Liver (tissue), 9 donors: ENCODE measurements around the gene RPS6KA2. TPM values are rescaled to one million over a fixed set of nuclear protein-coding genes. Genes with fewer than 3 reads are reported as not detected.

Experiments
- DNase-seq: peaks from one replicate; pipeline ENCODE4 v3.0.0-alpha.2; 2017; ENCODE audit warnings: low spot score
- H3K27ac ChIP-seq, 2 donors: one replicate each; pipeline ENCODE4 v1.7.0; 2013; ENCODE audit warnings: inconsistent platforms in 2 of 2, low read length in 2 of 2, control low read depth in 1 of 2, low read depth in 1 of 2, mild to moderate bottlenecking in 1 of 2
- H3K27me3 ChIP-seq, 4 donors: one replicate each; pipeline versions ENCODE4 v1.6.1 to v1.7.0; 2013; ENCODE audit warnings: low read length in 3 of 4, inconsistent platforms in 1 of 4, mild to moderate bottlenecking in 1 of 4, moderate library complexity in 1 of 4; ENCODE audit not compliant: control insufficient read depth in 4 of 4, insufficient read depth in 4 of 4
- H3K36me3 ChIP-seq, 4 donors: one replicate each; pipeline versions ENCODE4 v1.6.1 to v1.7.0; 2013; ENCODE audit warnings: low read length in 3 of 4, mild to moderate bottlenecking in 3 of 4, low read depth in 1 of 4, moderate library complexity in 1 of 4; ENCODE audit not compliant: control insufficient read depth in 4 of 4, insufficient read depth in 3 of 4
- H3K4me1 ChIP-seq, 4 donors: one replicate each; pipeline versions ENCODE4 v1.6.1 to v1.7.0; 2013; ENCODE audit warnings: low read length in 3 of 4, mild to moderate bottlenecking in 3 of 4, moderate library complexity in 1 of 4; ENCODE audit not compliant: control insufficient read depth in 4 of 4, insufficient read depth in 4 of 4
- H3K4me3 ChIP-seq, 3 donors: one replicate each; pipeline versions ENCODE4 v1.6.1 to v1.7.0; 2013; ENCODE audit warnings: low read length in 3 of 3, control low read depth in 1 of 3, low read depth in 1 of 3, mild to moderate bottlenecking in 1 of 3
- H3K9ac ChIP-seq, 2 donors: one replicate each; pipeline ENCODE4 v1.7.0; 2013; ENCODE audit warnings: low read length in 2 of 2, mild to moderate bottlenecking in 2 of 2, moderate library complexity in 2 of 2, control low read depth in 1 of 2, low read depth in 1 of 2
- H3K9me3 ChIP-seq, 4 donors: one replicate each; pipeline versions ENCODE4 v1.6.1 to v1.7.0; 2013; ENCODE audit warnings: low read length in 3 of 4; ENCODE audit not compliant: control insufficient read depth in 4 of 4
- ATF3 ChIP-seq: IDR thresholded peaks from 2 replicates; pipeline ENCODE4 v1.6.1; 2016; ENCODE audit warnings: antibody characterized with exemption
- CTCF ChIP-seq: fragments of 150-350 bp; IDR thresholded peaks from 2 replicates; pipeline ENCODE4 v1.5.1; 2017; ENCODE audit warnings: improper control_type of control experiment, low read depth, low read length; ENCODE audit not compliant: missing input control
- EGR1 ChIP-seq, 2 donors: IDR thresholded peaks; 2 replicates each; pipeline ENCODE4 v1.6.1; 2016 to 2018; ENCODE audit warnings: antibody characterized with exemption in 2 of 2, low read depth in 2 of 2
- FOXA1 ChIP-seq: IDR thresholded peaks from 2 replicates; pipeline ENCODE4 v1.6.1; 2016; ENCODE audit warnings: antibody characterized with exemption
- FOXA2 ChIP-seq: IDR thresholded peaks from 2 replicates; pipeline ENCODE4 v1.6.1; 2016; ENCODE audit warnings: antibody characterized with exemption
- GABPA ChIP-seq, 2 donors: IDR thresholded peaks in 1 of 2; conservative IDR thresholded peaks in 1 of 2; 2 replicates each; pipeline ENCODE4 v1.6.1; 2016; ENCODE audit warnings: antibody characterized with exemption in 2 of 2, mild to moderate bottlenecking in 1 of 2, moderate library complexity in 1 of 2
- HNF4A ChIP-seq, 2 donors: conservative IDR thresholded peaks; 2 replicates each; pipeline ENCODE4 v1.6.1; 2016; ENCODE audit warnings: antibody characterized with exemption in 2 of 2, mild to moderate bottlenecking in 2 of 2
- HNF4G ChIP-seq: IDR thresholded peaks from 2 replicates; pipeline ENCODE4 v1.6.1; 2016; ENCODE audit warnings: antibody characterized with exemption
- JUND ChIP-seq, 2 donors: IDR thresholded peaks; 2 replicates each; pipeline ENCODE4 v1.6.1; 2016; ENCODE audit warnings: antibody characterized with exemption in 2 of 2
- MAX ChIP-seq: IDR thresholded peaks from 2 replicates; pipeline ENCODE4 v1.6.1; 2016; ENCODE audit warnings: antibody characterized with exemption
- NR2F2 ChIP-seq: IDR thresholded peaks from 2 replicates; pipeline ENCODE4 v1.6.1; 2016; ENCODE audit warnings: antibody characterized with exemption
- RAD21 ChIP-seq, 2 donors: IDR thresholded peaks; 2 replicates each; pipeline ENCODE4 v1.6.1; 2016; ENCODE audit warnings: antibody characterized with exemption in 2 of 2, mild to moderate bottlenecking in 2 of 2
- REST ChIP-seq: IDR thresholded peaks from 2 replicates; pipeline ENCODE4 v1.6.1; 2016; ENCODE audit warnings: antibody characterized with exemption, mild to moderate bottlenecking
- RXRA ChIP-seq, 2 donors: IDR thresholded peaks; 2 replicates each; pipeline ENCODE4 v1.6.1; 2017 to 2018; ENCODE audit warnings: antibody characterized with exemption in 2 of 2, mild to moderate bottlenecking in 1 of 2
- SP1 ChIP-seq: IDR thresholded peaks from 2 replicates; pipeline ENCODE4 v1.6.1; 2018; ENCODE audit warnings: antibody characterized with exemption, mild to moderate bottlenecking
- TAF1 ChIP-seq: conservative IDR thresholded peaks from 2 replicates; pipeline ENCODE4 v1.6.1; 2016; ENCODE audit warnings: antibody characterized with exemption, mild to moderate bottlenecking
- YY1 ChIP-seq: IDR thresholded peaks from 2 replicates; pipeline ENCODE4 v1.6.1; 2016; ENCODE audit warnings: antibody characterized with exemption, mild to moderate bottlenecking
- ZBTB33 ChIP-seq: IDR thresholded peaks from 2 replicates; pipeline ENCODE4 v1.6.1; 2016; ENCODE audit warnings: antibody characterized with exemption
- WGBS: extraction: QIAGEN DNeasy Blood & Tissue Kit; methylation state at CpG from one replicate; pipeline ENCODE4 v1.1.7; 2013; 5-methylcytosine and 5-hydroxymethylcytosine counted together
- polyA plus RNA-seq, 2 donors: library from polyadenylated mRNA; stranded (reverse) in 1 of 2; unstranded in 1 of 2; fragments of 200-250 nt in 1 of 2; fragments of >200 nt in 1 of 2; fragmentation: Nextera tagmentation in 1 of 2; extraction: Ambion mirVana in 1 of 2; gene quantifications; one replicate each; pipeline versions ENCODE4 v1.2.1 to v1.2.3, GENCODE V29; 2013 to 2015
- total RNA-seq, 2 donors: library from RNA; depleted of rRNA; stranded (reverse); fragments of >200 nt; gene quantifications; one replicate each; pipeline ENCODE4 v1.2.3, GENCODE V29; 2014
- donor health status: healthy.
- donor health status: healthy.
- donor health status: healthy.
- donor health status: healthy.
- donor health status: healthy.

The RPS6KA2 gene
- total and polyA plus RNA-seq, 4 donors: 2.5 to 9.0 (median 5.0) TPM

- H3K4me1 ChIP-seq: no peaks in the 10 kb centered on the region
- no peak overlapping the region for H3K9ac ChIP-seq
- peaks cover 0 to 12% (median 4%) of the 10 kb centered on the region in 4 donors for H3K36me3 ChIP-seq
- H3K9me3 ChIP-seq: no peaks in the 10 kb centered on the region
- H3K27ac ChIP-seq: no peak overlapping the region
- H3K4me3 ChIP-seq: no peak overlapping the region
- no peaks in the 10 kb centered on the region for H3K27me3 ChIP-seq
- no peak for TF ChIP-seq NR2F2
- TF ChIP-seq HNF4G: no peak
- no peak for TF ChIP-seq CTCF
- no peak for TF ChIP-seq REST
- TF ChIP-seq YY1: no peak
- TF ChIP-seq RAD21 (IDR thresholded peaks at IDR 0.05): no peak
- no peak for TF ChIP-seq EGR1 (IDR thresholded peaks at IDR 0.05; ENCODE audit: low read depth in 2 of 2)
- TF ChIP-seq ATF3: no peak
- TF ChIP-seq TAF1: no peak
- no peak for TF ChIP-seq SP1
- TF ChIP-seq HNF4A (conservative IDR thresholded peaks at IDR 0.05): no peak
- TF ChIP-seq RXRA (IDR thresholded peaks at IDR 0.05): no peak
- no peak for TF ChIP-seq MAX
- WGBS: 88% methylated on average over 7 of the region's 7 CpGs
- DNase-seq: no peak
Observed at GRCh38 chr6:166500246-166500645, 126.8 kb downstream of the RPS6KA2 start.

- Histone ChIP-seq H3K4me3 (no peak overlapping the region), H3K27ac (no peak overlapping the region), H3K27me3 (no peaks in the 10 kb centered on the region), H3K36me3 (peaks cover 0 to 9% (median 4%) of the 10 kb centered on the region in 4 donors), H3K9me3 (no peaks in the 10 kb centered on the region), H3K9ac (no peak overlapping the region), H3K4me1 (no peaks in the 10 kb centered on the region)
- DNase-seq: no peak
- WGBS: 95% methylated on average over 7 of the region's 7 CpGs
- TF ChIP-seq NR2F2 (no peak), EGR1 (IDR thresholded peaks at IDR 0.05; ENCODE audit: low read depth in 2 of 2) (no peak), REST (no peak), HNF4G (no peak), TAF1 (no peak), MAX (no peak), YY1 (no peak), SP1 (no peak), ZBTB33 (no peak), FOXA2 (no peak), JUND (IDR thresholded peaks at IDR 0.05) (no peak), ATF3 (no peak), RAD21 (IDR thresholded peaks at IDR 0.05) (no peak), FOXA1 (no peak), GABPA (IDR thresholded peaks at IDR 0.05 in 1 of 2, conservative IDR thresholded peaks at IDR 0.05 in 1 of 2) (no peak), RXRA (IDR thresholded peaks at IDR 0.05) (no peak), HNF4A (conservative IDR thresholded peaks at IDR 0.05) (no peak)
Observed at GRCh38 chr6:166499350-166500163, 127.5 kb downstream of the RPS6KA2 start.
